Measurements from ENCODE around the gene C16orf96. TPM values are rescaled to one million over a fixed set of nuclear protein-coding genes. Genes with fewer than 3 reads are reported as not detected.

C16orf96 gene
- total and polyA plus RNA-seq, 2 of the 8 experiments (the other 6 are each of a cell fraction or from before 2014, with no cell fraction given) = 1.0 to 1.3 TPM

DNA sequence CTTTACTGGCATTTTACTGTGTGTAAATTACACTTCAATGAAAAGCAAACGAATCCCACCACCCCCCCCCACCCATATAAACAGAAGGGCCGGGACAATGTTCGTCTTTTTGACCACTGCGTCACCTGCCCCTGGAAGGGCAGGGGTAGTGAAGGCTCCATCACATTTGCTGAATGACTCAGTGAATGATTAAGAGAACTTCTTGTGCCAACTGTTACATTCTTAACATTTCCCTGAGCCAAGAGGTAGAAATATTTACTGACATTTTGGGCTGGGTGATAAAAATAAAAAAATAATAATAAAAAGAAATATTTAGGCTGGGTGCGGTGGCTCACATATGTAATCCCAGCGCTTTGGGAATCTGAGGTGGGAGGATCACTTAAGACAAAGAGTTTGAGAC, 24.1 kb downstream of the C16orf96 start:
- FAIRE-seq = no peak

More for the DNA sequence above, 24.1 kb downstream of the C16orf96 start:
- TF ChIP-seq, protein P1, sequence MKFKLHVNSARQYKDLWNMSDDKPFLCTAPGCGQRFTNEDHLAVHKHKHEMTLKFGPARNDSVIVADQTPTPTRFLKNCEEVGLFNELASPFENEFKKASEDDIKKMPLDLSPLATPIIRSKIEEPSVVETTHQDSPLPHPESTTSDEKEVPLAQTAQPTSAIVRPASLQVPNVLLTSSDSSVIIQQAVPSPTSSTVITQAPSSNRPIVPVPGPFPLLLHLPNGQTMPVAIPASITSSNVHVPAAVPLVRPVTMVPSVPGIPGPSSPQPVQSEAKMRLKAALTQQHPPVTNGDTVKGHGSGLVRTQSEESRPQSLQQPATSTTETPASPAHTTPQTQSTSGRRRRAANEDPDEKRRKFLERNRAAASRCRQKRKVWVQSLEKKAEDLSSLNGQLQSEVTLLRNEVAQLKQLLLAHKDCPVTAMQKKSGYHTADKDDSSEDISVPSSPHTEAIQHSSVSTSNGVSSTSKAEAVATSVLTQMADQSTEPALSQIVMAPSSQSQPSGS (IDR thresholded peaks at IDR 0.05; ENCODE audit: low read length) = no peak
- TF ChIP-seq JUN (IDR thresholded peaks at IDR 0.05; ENCODE audit: low read depth, low read length) = no peak
- no peak overlapping the region for H2BK12ac ChIP-seq (ENCODE audit: low read depth, low read length)
- WGBS, 2 experiments (ENCODE audit: extremely low coverage in 1 of 2, insufficient coverage in 1 of 2, insufficient read length in 1 of 2, insufficient replicate concordance in 2 of 2, low coverage in 1 of 2, low lambda C conversion rate in 2 of 2, missing lambda C conversion rate in 1 of 2) = 80% methylated on average over 6 of the region's 6 CpGs; no CpG with 5 or more reads in 1 of the 2 experiments
- H3K4ac ChIP-seq (replicated peaks; ENCODE audit: insufficient read length, low read depth, low read length) = no peak overlapping the region
- H3K23me2 ChIP-seq (ENCODE audit: low read depth, low read length) = no peaks in the 10 kb centered on the region
- no peak overlapping the region for H4K5ac ChIP-seq (ENCODE audit: insufficient read length, low read depth, low read length)
- peaks cover 0 to 2% of the 10 kb centered on the region in 2 experiments for H4K20me1 ChIP-seq (replicated peaks in 1 of 2; ENCODE audit: control insufficient read depth in 1 of 2, insufficient read depth in 2 of 2, low read length in 2 of 2)
- ChIA-PET CTCF (ENCODE audit: partially characterized antibody) (interaction anchor here (0.9 to 2.1 kb wide), 3 partner anchors 11 to 56 kb away, joined by 4 to 6 read pairs (median 5); partner anchors contain the start of gene MGRN1), POLR2A (ENCODE audit: partially characterized antibody) (interaction anchor here (0.9 kb wide), 1 partner anchor 62 kb away, joined by 5 read pairs; no protein-coding TSS in a partner anchor)
- no peak overlapping the region for H4K8ac ChIP-seq (ENCODE audit: extremely low read depth, insufficient read depth, low read length)
- no peak overlapping the region for H3K14ac ChIP-seq (ENCODE audit: insufficient read length)
- H3K36me3 ChIP-seq (ENCODE audit: control insufficient read depth in 2 of 4, insufficient read depth in 4 of 4, low read length in 3 of 4) = no peaks in the 10 kb centered on the region
- no peak overlapping the region for H3K56ac ChIP-seq (replicated peaks; ENCODE audit: insufficient read length, low read depth, low read length)
- H3K23ac ChIP-seq (ENCODE audit: insufficient read length) = no peak overlapping the region
- no peak overlapping the region for H4K91ac ChIP-seq (replicated peaks; ENCODE audit: insufficient read length, low read length)
- no peak overlapping the region for H2BK5ac ChIP-seq (ENCODE audit: low read depth, low read length)
- H3K27me3 ChIP-seq (replicated peaks in 1 of 4; ENCODE audit: control insufficient read depth in 3 of 4, extremely low read depth in 1 of 4, insufficient read depth in 3 of 4, low read length in 3 of 4) = no peaks in the 10 kb centered on the region
- no peak for DNase-seq (ENCODE audit: low read depth in 1 of 2, low spot score in 2 of 2)
- no peak overlapping the region for H3K18ac ChIP-seq (ENCODE audit: extremely low read depth, low read length)
- no peaks in the 10 kb centered on the region for H3K79me2 ChIP-seq (ENCODE audit: control insufficient read depth in 1 of 2, insufficient read depth in 2 of 2, low read length in 2 of 2)
- no peak overlapping the region for H3K27ac ChIP-seq (ENCODE audit: low read depth, low read length)
- no peak overlapping the region for H2AFZ ChIP-seq (ENCODE audit: low read length)
- no peaks in the 10 kb centered on the region for H3K79me1 ChIP-seq (ENCODE audit: low read depth, low read length)
- H2BK20ac ChIP-seq (ENCODE audit: low read length) = no peak overlapping the region
- H3K9ac ChIP-seq (replicated peaks in 1 of 4; ENCODE audit: extremely low read depth in 1 of 4, low read depth in 3 of 4, low read length in 3 of 4) = no peak overlapping the region
- H2AK5ac ChIP-seq (ENCODE audit: low read depth, low read length) = no peak overlapping the region
- no peak overlapping the region for H2BK15ac ChIP-seq (ENCODE audit: low read length)
- no peaks in the 10 kb centered on the region for H3K9me3 ChIP-seq (ENCODE audit: insufficient read depth in 2 of 2, low read depth in 1 of 2, low read length in 1 of 2)
- no peaks in the 10 kb centered on the region; a peak in 1 of 7 replicates for H3K4me1 ChIP-seq (replicated peaks in 1 of 4; ENCODE audit: control insufficient read depth in 3 of 4, insufficient read depth in 4 of 4, low read length in 3 of 4)
- no peak overlapping the region for H3K4me3 ChIP-seq (ENCODE audit: extremely low read depth in 1 of 4, insufficient read depth in 2 of 4, low read depth in 3 of 4, low read length in 4 of 4)
- H3K4me2 ChIP-seq (ENCODE audit: insufficient read depth in 1 of 2, low read depth in 2 of 2, low read length in 2 of 2) = no peak overlapping the region
- no peak overlapping the region for H2BK120ac ChIP-seq (replicated peaks; ENCODE audit: low read depth, low read length)

All from H1 (cell line).